BJ (cell line): ENCODE data around the gene DUSP16. TPM values are rescaled to one million over a fixed set of nuclear protein-coding genes. Genes with fewer than 3 reads are reported as not detected.

ENCODE experiments used
- CTCF ChIA-PET: fragments of 350-600 bp; formaldehyde crosslinking; extraction: SDS; loops from one replicate; lab custom pipeline; 2021; ENCODE audit warnings: antibody characterized with exemption, inconsistent platforms; lab: Yijun Ruan, JAX
- POLR2A ChIA-PET: fragments of 300-600 bp; sonication (Branson Sonifier 250); formaldehyde crosslinking; extraction: SDS; loops from one replicate; lab custom pipeline; 2021; ENCODE audit warnings: antibody characterized with exemption; lab: Charles Lee
- DNase-seq: peaks from one replicate; pipeline ENCODE4 v3.0.0-alpha.2; 2011; ENCODE audit warnings: low read depth
- H3K27me3 ChIP-seq: 2 replicates; pipeline ENCODE4 v1.6.0; 2011; ENCODE audit warnings: low read length; ENCODE audit not compliant: control insufficient read depth, insufficient read depth
- H3K36me3 ChIP-seq: 2 replicates; pipeline ENCODE4 v1.5.1; 2011; ENCODE audit warnings: low read length; ENCODE audit not compliant: control insufficient read depth, insufficient read depth
- H3K4me3 ChIP-seq: 2 replicates; pipeline ENCODE4 v1.5.1; 2011; ENCODE audit warnings: low read depth, mild to moderate bottlenecking, control low read depth, low read length
- CTCF ChIP-seq: IDR thresholded peaks from 2 replicates; pipeline ENCODE4 v1.5.1; 2011; ENCODE audit warnings: low read depth, mild to moderate bottlenecking, control low read depth, inconsistent platforms, low read length, moderate library complexity; ENCODE audit not compliant: insufficient read depth
- polyA plus RNA-seq: library from polyadenylated mRNA; depleted of rRNA; stranded (reverse); fragments of >200 nt; gene quantifications from 2 replicates; pipeline ENCODE4 v1.2.3, GENCODE V29; 2011

Gene DUSP16
- polyA plus RNA-seq, 1 experiment = 5.5 TPM

DNA sequence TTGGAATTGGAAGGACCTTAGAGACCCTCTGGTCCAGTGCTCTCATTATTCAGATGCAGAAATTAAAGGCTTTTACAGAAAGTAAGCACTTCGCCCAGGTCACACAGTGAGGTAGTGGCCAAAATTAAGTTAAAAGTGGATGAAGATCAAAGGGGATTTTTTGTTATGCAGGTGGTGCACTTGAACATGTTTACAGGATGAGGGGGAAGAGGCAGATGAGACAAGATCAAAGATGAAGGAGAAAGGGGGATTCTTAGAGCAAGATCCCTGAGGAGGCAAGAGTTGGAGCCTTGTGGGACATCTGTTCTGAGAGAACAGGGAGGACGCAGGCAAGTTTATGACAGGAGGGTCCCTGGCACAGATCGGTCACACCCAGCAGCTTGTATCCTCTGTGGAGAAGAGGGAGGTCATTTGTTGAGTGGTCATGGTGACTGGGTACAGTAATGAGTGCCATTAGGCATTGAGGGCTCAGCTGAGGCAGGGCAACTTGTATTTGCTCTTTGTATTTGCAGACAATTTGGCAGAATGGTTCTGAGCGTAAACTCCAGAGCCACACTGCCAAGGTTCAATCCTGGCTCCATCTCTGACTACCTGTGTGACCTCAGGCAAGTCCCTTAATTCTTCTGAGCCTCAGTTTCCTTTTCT lies 121.8 kb downstream of the DUSP16 start:
- Histone ChIP-seq H3K36me3 (no peaks in the 10 kb centered on the region), H3K27me3 (no peaks in the 10 kb centered on the region), H3K4me3 (no peak overlapping the region)
- no peak for TF ChIP-seq CTCF
- POLR2A ChIA-PET = no interaction called here
- no peak for DNase-seq
- CTCF ChIA-PET = interaction anchor here (1.0 kb wide), 1 partner anchor 63 kb away, joined by 3 read pairs; no protein-coding TSS in a partner anchor

- no peaks in the 10 kb centered on the region for H3K27me3 ChIP-seq
- ChIA-PET CTCF (no interaction called here), POLR2A (no interaction called here)
- no peak overlapping the region for H3K4me3 ChIP-seq
- no peaks in the 10 kb centered on the region for H3K36me3 ChIP-seq
- no peak for TF ChIP-seq CTCF
- no peak for DNase-seq
These were observed 123.0 kb downstream of the DUSP16 start for GRCh38 chr12:12439636-12440035.

DNA sequence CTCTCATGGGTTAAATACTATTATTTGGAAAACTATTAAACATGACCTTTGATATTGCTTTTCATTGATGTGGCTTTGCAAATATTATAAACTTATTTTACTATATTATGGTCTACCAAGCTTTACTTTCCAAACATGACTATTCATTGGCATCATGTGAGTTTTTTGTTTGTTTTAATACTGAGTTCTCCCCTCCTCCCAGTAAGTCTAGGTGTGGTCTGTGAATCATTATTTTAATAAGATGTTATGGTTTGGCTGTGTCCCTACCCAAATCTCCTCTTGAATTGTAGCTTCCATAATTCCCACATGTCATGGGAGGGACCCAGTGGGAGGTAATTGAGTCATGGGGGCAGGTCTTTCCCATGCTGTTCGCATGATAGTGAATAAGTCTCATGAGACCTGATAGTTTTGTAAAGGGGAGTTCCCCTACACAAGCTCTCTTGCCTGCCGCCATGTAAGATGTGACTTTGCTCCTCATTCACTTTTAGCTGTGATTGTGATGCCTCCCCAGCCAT lies 125.8 kb downstream of the DUSP16 start:
- POLR2A ChIA-PET = no interaction called here
- DNase-seq = no peak
- H3K4me3 ChIP-seq = no peak overlapping the region
- no peak for TF ChIP-seq CTCF
- CTCF ChIA-PET = interaction anchor here (0.9 kb wide), 1 partner anchor 308 kb away, joined by 3 read pairs; no protein-coding TSS in a partner anchor
- H3K27me3 ChIP-seq = no peaks in the 10 kb centered on the region
- H3K36me3 ChIP-seq = no peaks in the 10 kb centered on the region

- CTCF ChIA-PET = interaction anchor here (0.6 to 1.9 kb wide), 4 partner anchors 8 to 222 kb away, joined by 3 to 6 read pairs (median 5); partner anchors contain the start of gene DUSP16
These were observed 129.4 kb downstream of the DUSP16 start for GRCh38 chr12:12433203-12433731.

More at GRCh38 chr12:12433203-12433731, 129.4 kb downstream of the DUSP16 start:
- POLR2A ChIA-PET = interaction anchor here (0.7 kb wide), 1 partner anchor 16 kb away, joined by 19 read pairs; no protein-coding TSS in a partner anchor
- no peak for TF ChIP-seq CTCF
- Histone ChIP-seq H3K36me3 (no peaks in the 10 kb centered on the region), H3K27me3 (no peaks in the 10 kb centered on the region), H3K4me3 (no peak overlapping the region)
- no peak for DNase-seq
